Measurements from ENCODE around the gene KRT39. TPM values are rescaled to one million over a fixed set of nuclear protein-coding genes. Genes with fewer than 3 reads are reported as not detected.
A peak's percentile ranks its signal among the peaks of the same experiment; 100 is the strongest.

Gene KRT39
- total RNA-seq, 2 donors from 2014 or later: not detected

DNA sequence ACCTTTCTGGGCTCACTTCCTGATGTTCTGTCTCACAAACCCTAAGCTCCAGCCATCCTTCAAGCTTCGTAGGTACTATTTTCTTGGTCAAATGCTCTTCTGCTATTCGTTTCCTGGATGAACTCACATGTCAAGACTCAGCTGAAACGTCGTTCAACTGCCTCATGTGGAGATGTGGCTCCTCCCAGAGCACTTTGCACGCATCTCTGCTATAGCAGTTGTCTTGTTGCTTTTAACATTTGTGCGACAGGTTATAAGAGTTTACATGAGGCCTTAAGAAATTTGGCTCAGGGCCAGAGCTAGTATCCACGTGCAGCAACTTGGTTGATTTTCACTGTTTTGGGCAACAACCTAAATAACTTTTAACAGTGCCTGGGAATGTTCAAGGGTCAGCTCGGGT is 20.2 kb upstream of the KRT39 start:
- peak overlapping the region in 2 of 4 donors; percentile 21 to 45 for H3K27ac ChIP-seq
- no peaks in the 10 kb centered on the region for H3K27me3 ChIP-seq
- TF ChIP-seq, protein P1, sequence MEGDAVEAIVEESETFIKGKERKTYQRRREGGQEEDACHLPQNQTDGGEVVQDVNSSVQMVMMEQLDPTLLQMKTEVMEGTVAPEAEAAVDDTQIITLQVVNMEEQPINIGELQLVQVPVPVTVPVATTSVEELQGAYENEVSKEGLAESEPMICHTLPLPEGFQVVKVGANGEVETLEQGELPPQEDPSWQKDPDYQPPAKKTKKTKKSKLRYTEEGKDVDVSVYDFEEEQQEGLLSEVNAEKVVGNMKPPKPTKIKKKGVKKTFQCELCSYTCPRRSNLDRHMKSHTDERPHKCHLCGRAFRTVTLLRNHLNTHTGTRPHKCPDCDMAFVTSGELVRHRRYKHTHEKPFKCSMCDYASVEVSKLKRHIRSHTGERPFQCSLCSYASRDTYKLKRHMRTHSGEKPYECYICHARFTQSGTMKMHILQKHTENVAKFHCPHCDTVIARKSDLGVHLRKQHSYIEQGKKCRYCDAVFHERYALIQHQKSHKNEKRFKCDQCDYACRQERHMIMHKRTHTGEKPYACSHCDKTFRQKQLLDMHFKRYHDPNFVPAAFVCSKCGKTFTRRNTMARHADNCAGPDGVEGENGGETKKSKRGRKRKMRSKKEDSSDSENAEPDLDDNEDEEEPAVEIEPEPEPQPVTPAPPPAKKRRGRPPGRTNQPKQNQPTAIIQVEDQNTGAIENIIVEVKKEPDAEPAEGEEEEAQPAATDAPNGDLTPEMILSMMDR (IDR thresholded peaks at IDR 0.05): no peak
- no peak for TF ChIP-seq POLR2A (IDR thresholded peaks at IDR 0.05)
- ATAC-seq (no peak), DNase-seq (no peak)
- H3K9me3 ChIP-seq: no peaks in the 10 kb centered on the region
- no peaks in the 10 kb centered on the region for H3K36me3 ChIP-seq (replicated peaks in 1 of 2; ENCODE audit: insufficient read depth in 1 of 2, low read depth in 2 of 2)
- intact Hi-C loops (cut with DNase I): no loop called here
- H3K4me3 ChIP-seq: no peak overlapping the region
- no peaks in the 10 kb centered on the region for H3K4me1 ChIP-seq
- 40 to 46% methylated on average over 8 of the region's 8 CpGs for WGBS, 2 donors

GRCh38 chr17:40984226-40984625 is 17.5 kb upstream of the KRT39 start, which contains the start of gene KRT40:
Gene KRT40 (minus strand): TSS chr17:40984326. CDS start chr17:40984273, 53 bp downstream.
- no peak for DNase-seq
- TF ChIP-seq, protein P1 (IDR thresholded peaks at IDR 0.05): no peak
- no peak for TF ChIP-seq POLR2A (IDR thresholded peaks at IDR 0.05)
- Histone ChIP-seq H3K9me3 (no peaks in the 10 kb centered on the region), H3K4me3 (no peak within 1 kb of the TSS), H3K4me1 (peaks cover 10% of the 10 kb centered on the region), H3K27me3 (no peaks in the 10 kb centered on the region), H3K27ac (no peak within 1 kb of the TSS), H3K36me3 (replicated peaks in 1 of 2; ENCODE audit: insufficient read depth in 1 of 2, low read depth in 2 of 2) (no peaks in the 10 kb centered on the region)
- WGBS, 2 donors: 41 to 58% methylated on average over 3 of the region's 3 CpGs
- ATAC-seq: no peak
- intact Hi-C loops (cut with DNase I): no loop called here

- WGBS, 2 donors: 37 to 58% methylated on average over 4 to 5 of the region's 5 CpGs
- intact Hi-C loops (cut with DNase I): no loop called here
- H3K4me3 ChIP-seq: no peak overlapping the region
- no peaks in the 10 kb centered on the region for H3K9me3 ChIP-seq
- no peaks in the 10 kb centered on the region for H3K36me3 ChIP-seq (replicated peaks in 1 of 2; ENCODE audit: insufficient read depth in 1 of 2, low read depth in 2 of 2)
- no peak overlapping the region for H3K27ac ChIP-seq
- peaks cover 0 to 4% of the 10 kb centered on the region in 2 donors for H3K27me3 ChIP-seq
- H3K4me1 ChIP-seq: peaks cover 22% of the 10 kb centered on the region
- no peak for TF ChIP-seq POLR2A (IDR thresholded peaks at IDR 0.05)
- TF ChIP-seq, protein P1 (IDR thresholded peaks at IDR 0.05): no peak
- ATAC-seq: no peak
- DNase-seq: no peak
These were observed 14.4 kb upstream of the KRT39 start for GRCh38 chr17:40981115-40981514.

DNA sequence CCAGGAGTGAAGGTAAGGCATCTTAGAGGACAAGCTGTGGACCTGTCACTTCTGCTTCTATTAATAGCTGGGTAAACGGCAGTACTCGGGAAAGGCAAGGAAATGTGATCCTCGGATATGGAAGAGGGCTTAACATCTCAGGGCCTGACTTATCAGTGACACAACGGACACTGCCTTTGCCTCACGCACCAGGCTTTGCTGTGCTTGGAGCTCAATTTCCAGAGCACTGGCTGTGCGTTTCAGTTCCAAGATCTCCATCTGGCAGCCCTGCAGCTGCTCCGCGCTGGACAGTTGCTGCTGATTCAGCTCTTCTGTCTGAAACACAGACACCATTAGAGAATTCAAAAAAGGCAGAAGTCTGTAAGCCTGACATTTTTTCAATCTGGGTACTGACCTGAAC is 13.8 kb upstream of the KRT39 start:
- WGBS, 2 donors: 38 to 41% methylated on average over 8 of the region's 8 CpGs
- H3K27ac ChIP-seq: peak overlapping the region in 2 of 4 donors; percentile 10 to 18

More for the DNA sequence above, 13.8 kb upstream of the KRT39 start:
- DNase-seq (peak in 2 of 4 donors; percentile 10 to 20), ATAC-seq (no peak)
- H3K9me3 ChIP-seq: no peaks in the 10 kb centered on the region
- no peak overlapping the region for H3K4me3 ChIP-seq
- peaks cover 0 to 4% of the 10 kb centered on the region in 2 donors for H3K27me3 ChIP-seq
- TF ChIP-seq, protein P1 (IDR thresholded peaks at IDR 0.05): no peak
- no peak for TF ChIP-seq POLR2A (IDR thresholded peaks at IDR 0.05)
- intact Hi-C loops (cut with DNase I): no loop called here
- peaks cover 22% of the 10 kb centered on the region for H3K4me1 ChIP-seq
- H3K36me3 ChIP-seq (replicated peaks in 1 of 2; ENCODE audit: insufficient read depth in 1 of 2, low read depth in 2 of 2): no peaks in the 10 kb centered on the region

All from body of pancreas (tissue), 4 donors.